ENCODE measurements around the gene RFX5. TPM values are rescaled to one million over a fixed set of nuclear protein-coding genes. Genes with fewer than 3 reads are reported as not detected.
A peak's percentile ranks its signal among the peaks of the same experiment; 100 is the strongest.

Gene RFX5
- total and polyA plus RNA-seq, 5 donors from 2014 or later, result 28.8 to 105 (median 35.3) TPM

GRCh38 chr1:151368393-151369301, 21.6 kb upstream of the RFX5 start:
- Histone ChIP-seq H3K36me3 (ENCODE audit: control insufficient read depth, insufficient read depth, low read length) (no peaks in the 10 kb centered on the region), H3K9me3 (ENCODE audit: control insufficient read depth in 2 of 2, low read length in 2 of 2) (no peaks in the 10 kb centered on the region), H3K4me1 (ENCODE audit: control insufficient read depth, insufficient read depth, low read length, poor library complexity, severe bottlenecking) (no peaks in the 10 kb centered on the region), H3K27ac (ENCODE audit: insufficient read depth, low read length, poor library complexity, severe bottlenecking) (no peak overlapping the region), H3K4me3 (ENCODE audit: low read depth, low read length) (no peak overlapping the region), H3K27me3 (ENCODE audit: control insufficient read depth, insufficient read depth, low read length) (no peaks in the 10 kb centered on the region)
- no peaks in the 10 kb centered on the region for H3K36me3 Mint-ChIP-seq
- DNase-seq, result no peak
- ATAC-seq (ENCODE audit: low read depth in 2 of 2), result no peak
- peak overlapping the region in 1 of 3 donors; percentile 61 for H3K27ac Mint-ChIP-seq
- no peaks in the 10 kb centered on the region for H3K27me3 Mint-ChIP-seq
- H3K4me1 Mint-ChIP-seq, result no peaks in the 10 kb centered on the region
- peaks cover 0 to under 1% (median 0%) of the 10 kb centered on the region in 7 donors for H3K9me3 Mint-ChIP-seq
- no peak overlapping the region for H3K4me3 Mint-ChIP-seq

- Mint-ChIP-seq H3K4me3 (no peak overlapping the region), H3K4me1 (no peaks in the 10 kb centered on the region), H3K36me3 (no peaks in the 10 kb centered on the region), H3K27me3 (no peaks in the 10 kb centered on the region), H3K27ac (no peak overlapping the region), H3K9me3 (peaks cover 0 to 5% (median 0%) of the 10 kb centered on the region in 7 donors)
- Histone ChIP-seq H3K4me1 (ENCODE audit: control insufficient read depth, insufficient read depth, low read length, poor library complexity, severe bottlenecking) (no peaks in the 10 kb centered on the region), H3K4me3 (ENCODE audit: low read depth, low read length) (no peak overlapping the region), H3K27ac (ENCODE audit: insufficient read depth, low read length, poor library complexity, severe bottlenecking) (no peak overlapping the region), H3K36me3 (ENCODE audit: control insufficient read depth, insufficient read depth, low read length) (no peaks in the 10 kb centered on the region), H3K9me3 (ENCODE audit: control insufficient read depth in 2 of 2, low read length in 2 of 2) (peaks cover 0 to 3% of the 10 kb centered on the region in 2 experiments), H3K27me3 (ENCODE audit: control insufficient read depth, insufficient read depth, low read length) (no peaks in the 10 kb centered on the region)
- no peak for DNase-seq
- no peak for ATAC-seq (ENCODE audit: low read depth in 2 of 2)
Measured at GRCh38 chr1:151367658-151368392, 20.8 kb upstream of the RFX5 start.

- no peaks in the 10 kb centered on the region for H3K4me1 ChIP-seq (ENCODE audit: control insufficient read depth, insufficient read depth, low read length, poor library complexity, severe bottlenecking)
Measured at GRCh38 chr1:151364996-151365395, 17.9 kb upstream of the RFX5 start.

GRCh38 chr1:151362308-151363155, 15.5 kb upstream of the RFX5 start:
- H3K36me3 ChIP-seq (ENCODE audit: control insufficient read depth, insufficient read depth, low read length), result no peaks in the 10 kb centered on the region
- H3K9me3 ChIP-seq (ENCODE audit: control insufficient read depth in 2 of 2, low read length in 2 of 2), result peaks cover 3 to 10% of the 10 kb centered on the region in 2 experiments
- Mint-ChIP-seq H3K27ac (no peak overlapping the region), H3K4me1 (no peaks in the 10 kb centered on the region), H3K4me3 (no peak overlapping the region), H3K36me3 (no peaks in the 10 kb centered on the region), H3K9me3 (peaks cover 0 to 10% (median 2%) of the 10 kb centered on the region in 7 donors), H3K27me3 (no peaks in the 10 kb centered on the region)
- DNase-seq (no peak), ATAC-seq (ENCODE audit: low read depth in 2 of 2) (no peak)
- H3K4me1 ChIP-seq (ENCODE audit: control insufficient read depth, insufficient read depth, low read length, poor library complexity, severe bottlenecking), result no peaks in the 10 kb centered on the region
- H3K4me3 ChIP-seq (ENCODE audit: low read depth, low read length), result no peak overlapping the region
- H3K27ac ChIP-seq (ENCODE audit: insufficient read depth, low read length, poor library complexity, severe bottlenecking), result no peak overlapping the region
- no peaks in the 10 kb centered on the region for H3K27me3 ChIP-seq (ENCODE audit: control insufficient read depth, insufficient read depth, low read length)

More at GRCh38 chr1:151364996-151365395, 17.9 kb upstream of the RFX5 start:
- Mint-ChIP-seq H3K36me3 (no peaks in the 10 kb centered on the region), H3K27ac (no peak overlapping the region), H3K27me3 (no peaks in the 10 kb centered on the region), H3K9me3 (peaks cover 0 to 10% (median 2%) of the 10 kb centered on the region in 7 donors), H3K4me3 (no peak overlapping the region), H3K4me1 (no peaks in the 10 kb centered on the region)
- H3K27me3 ChIP-seq (ENCODE audit: control insufficient read depth, insufficient read depth, low read length), result no peaks in the 10 kb centered on the region
- no peak overlapping the region for H3K4me3 ChIP-seq (ENCODE audit: low read depth, low read length)
- H3K27ac ChIP-seq (ENCODE audit: insufficient read depth, low read length, poor library complexity, severe bottlenecking), result no peak overlapping the region
- ATAC-seq (ENCODE audit: low read depth in 2 of 2) (no peak), DNase-seq (no peak)
- H3K9me3 ChIP-seq (ENCODE audit: control insufficient read depth in 2 of 2, low read length in 2 of 2), result peaks cover 3 to 10% of the 10 kb centered on the region in 2 experiments
- H3K36me3 ChIP-seq (ENCODE audit: control insufficient read depth, insufficient read depth, low read length), result no peaks in the 10 kb centered on the region

- Histone ChIP-seq H3K4me3 (ENCODE audit: low read depth, low read length) (no peak overlapping the region), H3K36me3 (ENCODE audit: control insufficient read depth, insufficient read depth, low read length) (no peaks in the 10 kb centered on the region), H3K27me3 (ENCODE audit: control insufficient read depth, insufficient read depth, low read length) (no peaks in the 10 kb centered on the region), H3K4me1 (ENCODE audit: control insufficient read depth, insufficient read depth, low read length, poor library complexity, severe bottlenecking) (no peaks in the 10 kb centered on the region), H3K27ac (ENCODE audit: insufficient read depth, low read length, poor library complexity, severe bottlenecking) (no peak overlapping the region), H3K9me3 (ENCODE audit: control insufficient read depth in 2 of 2, low read length in 2 of 2) (peaks cover 3 to 10% of the 10 kb centered on the region in 2 experiments)
- no peak overlapping the region for H3K27ac Mint-ChIP-seq
- H3K36me3 Mint-ChIP-seq, result no peaks in the 10 kb centered on the region
- peak overlapping the region in 1 of 4 donors; percentile 38 for H3K4me3 Mint-ChIP-seq
- no peaks in the 10 kb centered on the region for H3K4me1 Mint-ChIP-seq
- H3K27me3 Mint-ChIP-seq, result no peaks in the 10 kb centered on the region
- DNase-seq (no peak), ATAC-seq (ENCODE audit: low read depth in 2 of 2) (no peak)
- H3K9me3 Mint-ChIP-seq, result peaks cover 0 to 10% (median 2%) of the 10 kb centered on the region in 7 donors
Measured at GRCh38 chr1:151361883-151362282, 14.8 kb upstream of the RFX5 start.

GRCh38 chr1:151356696-151357095, 9.6 kb upstream of the RFX5 start:
- ATAC-seq (ENCODE audit: low read depth in 2 of 2), result no peak
- Mint-ChIP-seq H3K9me3 (peaks cover 0 to 4% (median 0%) of the 10 kb centered on the region in 7 donors), H3K27me3 (no peaks in the 10 kb centered on the region), H3K36me3 (no peaks in the 10 kb centered on the region), H3K27ac (no peak overlapping the region), H3K4me1 (no peaks in the 10 kb centered on the region), H3K4me3 (no peak overlapping the region)
- no peaks in the 10 kb centered on the region for H3K27me3 ChIP-seq (ENCODE audit: control insufficient read depth, insufficient read depth, low read length)
- no peak overlapping the region for H3K4me3 ChIP-seq (ENCODE audit: low read depth, low read length)
- H3K36me3 ChIP-seq (ENCODE audit: control insufficient read depth, insufficient read depth, low read length), result no peaks in the 10 kb centered on the region
- DNase-seq, result no peak
- no peaks in the 10 kb centered on the region for H3K4me1 ChIP-seq (ENCODE audit: control insufficient read depth, insufficient read depth, low read length, poor library complexity, severe bottlenecking)
- H3K27ac ChIP-seq (ENCODE audit: insufficient read depth, low read length, poor library complexity, severe bottlenecking), result no peak overlapping the region
- H3K9me3 ChIP-seq (ENCODE audit: control insufficient read depth in 2 of 2, low read length in 2 of 2), result no peaks in the 10 kb centered on the region

GRCh38 chr1:151352021-151352718, 5.1 kb upstream of the RFX5 start:
- Histone ChIP-seq H3K27me3 (ENCODE audit: control insufficient read depth, insufficient read depth, low read length) (no peaks in the 10 kb centered on the region), H3K4me1 (ENCODE audit: control insufficient read depth, insufficient read depth, low read length, poor library complexity, severe bottlenecking) (peaks cover 6% of the 10 kb centered on the region), H3K4me3 (ENCODE audit: low read depth, low read length) (no peak overlapping the region), H3K27ac (ENCODE audit: insufficient read depth, low read length, poor library complexity, severe bottlenecking) (no peak overlapping the region), H3K36me3 (ENCODE audit: control insufficient read depth, insufficient read depth, low read length) (no peaks in the 10 kb centered on the region), H3K9me3 (ENCODE audit: control insufficient read depth in 2 of 2, low read length in 2 of 2) (no peaks in the 10 kb centered on the region)
- Mint-ChIP-seq H3K4me1 (peaks cover 3 to 12% (median 6%) of the 10 kb centered on the region in 4 donors), H3K27ac (no peak overlapping the region), H3K36me3 (peaks cover 2% of the 10 kb centered on the region), H3K27me3 (no peaks in the 10 kb centered on the region), H3K9me3 (peaks cover 0 to 2% (median 0%) of the 10 kb centered on the region in 7 donors), H3K4me3 (no peak overlapping the region)
- no peak for DNase-seq
- ATAC-seq (ENCODE audit: low read depth in 2 of 2), result no peak

All from CD4-positive, CD25-positive, alpha-beta regulatory T cell (primary cell).